ENCODE measurements around the gene NPEPL1.

NPEPL1 gene

GRCh38 chr20:58718121-58718563 lies 25.5 kb downstream of the NPEPL1 start:
- no peak for DNase-seq (ENCODE audit: low read depth)
- TF ChIP-seq CTCF (IDR thresholded peaks at IDR 0.05; ENCODE audit: low read depth, low read length, missing control alignments): no peak
- H3K4me3 ChIP-seq (ENCODE audit: low read depth, low read length): no peak overlapping the region
- in situ Hi-C loops (cut with HindIII; ENCODE audit: low sequenced_read_pairs): no loop called here

- TF ChIP-seq CTCF (IDR thresholded peaks at IDR 0.05; ENCODE audit: low read depth, low read length, missing control alignments): no peak
- in situ Hi-C loops (cut with HindIII; ENCODE audit: low sequenced_read_pairs): no loop called here
- no peak for DNase-seq (ENCODE audit: low read depth)
These were observed 26.1 kb downstream of the NPEPL1 start for GRCh38 chr20:58718729-58719128.

GRCh38 chr20:58719258-58719657 lies 26.7 kb downstream of the NPEPL1 start:
- in situ Hi-C loops (cut with HindIII; ENCODE audit: low sequenced_read_pairs): no loop called here
- H3K4me3 ChIP-seq (ENCODE audit: low read depth, low read length): no peak overlapping the region
- no peak for TF ChIP-seq CTCF (IDR thresholded peaks at IDR 0.05; ENCODE audit: low read depth, low read length, missing control alignments)
- DNase-seq (ENCODE audit: low read depth): no peak

More at GRCh38 chr20:58718729-58719128, 26.1 kb downstream of the NPEPL1 start:
- H3K4me3 ChIP-seq (ENCODE audit: low read depth, low read length): no peak overlapping the region

- no peak for DNase-seq (ENCODE audit: low read depth)
- H3K4me3 ChIP-seq (ENCODE audit: low read depth, low read length): no peak overlapping the region
- no peak for TF ChIP-seq CTCF (IDR thresholded peaks at IDR 0.05; ENCODE audit: low read depth, low read length, missing control alignments)
- in situ Hi-C loops (cut with HindIII; ENCODE audit: low sequenced_read_pairs): no loop called here
These were observed 27.4 kb downstream of the NPEPL1 start for GRCh38 chr20:58719971-58720371.

- TF ChIP-seq CTCF (IDR thresholded peaks at IDR 0.05; ENCODE audit: low read depth, low read length, missing control alignments): no peak
- in situ Hi-C loops (cut with HindIII; ENCODE audit: low sequenced_read_pairs): no loop called here
- H3K4me3 ChIP-seq (ENCODE audit: low read depth, low read length): no peak overlapping the region
- no peak for DNase-seq (ENCODE audit: low read depth)
These were observed 28.3 kb downstream of the NPEPL1 start for GRCh38 chr20:58720890-58721289.

GRCh38 chr20:58721951-58722778 lies 29.6 kb downstream of the NPEPL1 start:
- H3K4me3 ChIP-seq (ENCODE audit: low read depth, low read length): no peak overlapping the region
- in situ Hi-C loops (cut with HindIII; ENCODE audit: low sequenced_read_pairs): no loop called here
- TF ChIP-seq CTCF (IDR thresholded peaks at IDR 0.05; ENCODE audit: low read depth, low read length, missing control alignments): no peak
- DNase-seq (ENCODE audit: low read depth): no peak

Data from astrocyte of the cerebellum (primary cell).